GM20000 (cell line): ENCODE measurements around the gene LRRFIP2.
"Not testable (repeated sequence)": the region's sequence is repeated elsewhere in the genome, so short reads cannot be mapped to it uniquely, and the experiment has no call there.

Experiments used
- DNase-seq: peaks from one replicate; pipeline ENCODE4 v3.0.0; 2012; ENCODE audit warnings: low spot score
- CTCF ChIP-seq: IDR thresholded peaks from 2 replicates; pipeline ENCODE4 v1.5.1; 2012; ENCODE audit warnings: mild to moderate bottlenecking, control low read depth; ENCODE audit errors: extremely low read depth, missing control alignments

Gene LRRFIP2, protein sequence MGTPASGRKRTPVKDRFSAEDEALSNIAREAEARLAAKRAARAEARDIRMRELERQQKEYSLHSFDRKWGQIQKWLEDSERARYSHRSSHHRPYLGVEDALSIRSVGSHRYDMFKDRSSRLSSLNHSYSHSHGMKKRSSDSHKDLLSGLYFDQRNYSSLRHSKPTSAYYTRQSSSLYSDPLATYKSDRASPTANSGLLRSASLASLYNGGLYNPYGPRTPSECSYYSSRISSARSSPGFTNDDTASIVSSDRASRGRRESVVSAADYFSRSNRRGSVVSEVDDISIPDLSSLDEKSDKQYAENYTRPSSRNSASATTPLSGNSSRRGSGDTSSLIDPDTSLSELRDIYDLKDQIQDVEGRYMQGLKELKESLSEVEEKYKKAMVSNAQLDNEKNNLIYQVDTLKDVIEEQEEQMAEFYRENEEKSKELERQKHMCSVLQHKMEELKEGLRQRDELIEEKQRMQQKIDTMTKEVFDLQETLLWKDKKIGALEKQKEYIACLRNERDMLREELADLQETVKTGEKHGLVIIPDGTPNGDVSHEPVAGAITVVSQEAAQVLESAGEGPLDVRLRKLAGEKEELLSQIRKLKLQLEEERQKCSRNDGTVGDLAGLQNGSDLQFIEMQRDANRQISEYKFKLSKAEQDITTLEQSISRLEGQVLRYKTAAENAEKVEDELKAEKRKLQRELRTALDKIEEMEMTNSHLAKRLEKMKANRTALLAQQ

GRCh38 chr3:37174532-37175126 is at the start of gene LRRFIP2:
TSS of gene LRRFIP2 (minus strand) at chr3:37174582. CDS start at chr3:37148983, 25,599 bp downstream.
- DNase-seq: peak; percentile 62
- no peak for TF ChIP-seq CTCF

DNA sequence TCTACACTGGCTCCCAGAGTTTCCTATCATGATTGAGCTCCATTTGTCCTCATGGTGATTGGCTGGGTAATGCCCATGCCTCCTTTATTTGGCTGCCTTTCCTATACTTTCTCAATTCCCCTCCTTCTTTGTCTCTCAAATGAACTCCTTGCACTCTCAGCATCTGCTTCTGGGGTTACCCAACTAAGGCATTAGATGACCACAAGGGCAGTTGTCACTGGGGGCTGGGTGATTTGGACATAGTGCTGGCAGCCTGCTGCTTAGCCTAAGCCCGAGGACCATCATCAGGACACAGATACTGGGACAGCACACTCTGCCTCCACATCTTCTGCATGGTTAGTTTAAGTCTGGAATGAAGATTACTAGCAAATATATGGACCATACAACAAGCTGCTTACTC is 49.2 kb upstream of the LRRFIP2 start:
- TF ChIP-seq CTCF: no peak

GRCh38 chr3:37223141-37223558 is 48.8 kb upstream of the LRRFIP2 start:
- DNase-seq: no peak
- TF ChIP-seq CTCF: no peak

More for the DNA sequence above, 49.2 kb upstream of the LRRFIP2 start:
- no peak for DNase-seq

DNA sequence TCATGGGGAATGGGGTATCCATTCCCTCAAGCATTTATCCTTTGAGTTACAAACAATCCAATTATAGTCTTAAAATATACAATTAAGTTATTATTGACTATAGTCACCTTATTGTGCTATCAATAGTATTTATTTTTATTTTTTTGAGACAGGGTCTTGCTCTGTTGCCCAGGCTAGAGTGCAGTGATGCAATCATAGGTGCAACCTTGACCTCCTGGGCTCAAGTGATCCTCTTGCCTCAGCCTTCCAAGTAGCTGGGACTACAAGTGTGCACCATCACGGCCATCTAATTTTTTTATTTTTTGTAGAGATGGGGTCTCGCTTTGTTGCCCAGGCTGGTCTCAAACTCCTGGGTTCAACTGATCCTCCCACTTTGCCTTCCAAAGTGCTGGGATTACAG is 48.2 kb upstream of the LRRFIP2 start:
- DNase-seq: not testable (repeated sequence)

DNA sequence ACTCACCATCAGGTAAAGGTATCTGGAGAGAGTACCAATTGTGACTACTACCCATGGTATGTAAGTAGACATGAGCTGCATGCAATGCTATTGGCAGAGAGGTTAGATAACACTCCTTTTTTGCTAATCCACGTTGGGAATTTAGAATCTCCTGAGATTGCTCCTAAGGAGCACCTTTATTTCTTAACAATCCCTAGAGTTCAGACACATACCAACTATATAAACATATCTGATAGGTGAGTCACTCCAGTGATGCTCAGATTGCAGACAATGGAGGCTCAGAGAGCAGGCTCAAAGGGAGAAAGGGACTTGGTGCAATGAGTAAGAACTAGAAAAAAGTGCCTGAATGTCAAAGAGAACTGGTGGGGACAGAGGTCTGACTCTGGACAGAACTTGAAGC is 47.0 kb upstream of the LRRFIP2 start:
- no peak for DNase-seq
- TF ChIP-seq CTCF: no peak

DNA sequence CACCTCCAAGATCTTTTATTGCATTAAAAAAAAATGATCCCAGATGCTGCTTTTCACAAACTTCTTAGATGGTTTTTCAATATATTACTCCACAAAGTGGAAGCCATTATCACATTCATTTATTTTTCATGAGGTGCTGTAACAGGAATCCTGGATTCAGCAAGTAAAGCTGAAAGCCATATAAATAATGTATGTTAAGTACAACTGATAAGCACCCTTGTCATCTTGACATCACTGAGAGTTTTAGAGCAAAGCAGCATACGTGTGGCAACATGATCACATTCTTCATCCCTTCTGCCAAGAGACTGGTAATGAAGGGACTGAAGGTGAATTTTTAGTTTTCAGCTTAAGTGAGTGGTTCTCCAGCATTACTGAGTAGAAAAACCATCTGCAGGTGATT is 44.9 kb upstream of the LRRFIP2 start:
- DNase-seq: no peak
- no peak for TF ChIP-seq CTCF

DNA sequence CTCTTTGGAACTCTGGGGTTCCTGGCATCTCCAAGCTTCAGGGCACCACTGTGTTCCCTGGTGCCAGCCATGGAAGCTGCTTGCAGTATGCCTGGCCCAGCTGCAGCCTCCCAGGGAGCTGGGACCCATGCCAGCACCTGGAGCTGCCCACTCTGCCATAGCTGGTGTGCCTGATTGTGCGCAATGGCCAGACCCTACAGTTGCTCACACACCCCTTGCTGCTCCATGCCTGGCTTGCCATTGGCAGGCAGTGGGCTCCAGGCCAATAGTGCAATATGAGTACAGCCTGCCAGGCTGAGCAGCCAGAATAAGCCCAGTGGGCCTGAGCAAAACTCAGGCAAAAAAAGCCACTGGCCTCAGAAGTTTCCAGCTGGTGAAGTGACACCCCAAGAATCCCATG is 43.8 kb upstream of the LRRFIP2 start:
- DNase-seq: no peak
- no peak for TF ChIP-seq CTCF
